ENCODE measurements around the gene FBXW7. TPM values are rescaled to one million over a fixed set of nuclear protein-coding genes. Genes with fewer than 3 reads are reported as not detected.

Gene FBXW7
- total RNA-seq, 1 experiment from 2014 or later: 30.9 TPM

DNA sequence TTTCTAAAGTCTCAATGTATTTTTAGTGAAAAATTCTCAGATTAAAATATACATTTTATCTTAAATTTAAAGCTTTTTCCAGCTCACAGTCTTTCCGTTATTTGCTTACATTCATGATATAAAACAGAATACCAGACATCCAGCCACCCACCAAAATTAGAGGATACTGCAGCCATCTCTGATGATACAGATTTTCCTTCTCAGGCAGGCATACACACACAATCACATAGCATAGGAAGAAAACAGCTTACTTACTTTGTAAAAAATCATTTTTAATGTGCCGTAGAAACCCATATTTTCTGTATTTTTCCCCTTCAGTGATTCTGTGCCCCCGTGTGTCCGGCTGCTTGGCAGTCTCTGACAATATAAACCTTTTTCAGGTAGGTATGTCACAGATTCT, 183.7 kb downstream of the FBXW7 start:
- Histone ChIP-seq H3K27ac (ENCODE audit: low read length) (no peak overlapping the region), H3K9ac (ENCODE audit: low read length) (peak overlapping the region; percentile 2; the same call in 1 of the 2 replicates), H3K79me2 (ENCODE audit: low read length) (no peaks in the 10 kb centered on the region), H3K4me2 (ENCODE audit: low read depth, low read length, poor library complexity, severe bottlenecking) (peak overlapping the region; percentile 52), H3K9me2 (replicated peaks; ENCODE audit: insufficient read depth, low read length) (no peaks in the 10 kb centered on the region), H3K4me3 (ENCODE audit: low read length) (peak overlapping the region; percentile 26), H2AFZ (ENCODE audit: low read length) (no peak overlapping the region), H3K4me1 (ENCODE audit: low read length) (peaks cover 16% of the 10 kb centered on the region), H3K36me3 (ENCODE audit: insufficient read depth, low read length) (no peaks in the 10 kb centered on the region), H3K9me3 (ENCODE audit: low read length) (no peaks in the 10 kb centered on the region), H3K27me3 (ENCODE audit: low read length) (no peaks in the 10 kb centered on the region), H4K20me1 (ENCODE audit: insufficient read depth, low read depth, low read length) (peaks cover 50% of the 10 kb centered on the region)
- no peak for DNase-seq

DNA sequence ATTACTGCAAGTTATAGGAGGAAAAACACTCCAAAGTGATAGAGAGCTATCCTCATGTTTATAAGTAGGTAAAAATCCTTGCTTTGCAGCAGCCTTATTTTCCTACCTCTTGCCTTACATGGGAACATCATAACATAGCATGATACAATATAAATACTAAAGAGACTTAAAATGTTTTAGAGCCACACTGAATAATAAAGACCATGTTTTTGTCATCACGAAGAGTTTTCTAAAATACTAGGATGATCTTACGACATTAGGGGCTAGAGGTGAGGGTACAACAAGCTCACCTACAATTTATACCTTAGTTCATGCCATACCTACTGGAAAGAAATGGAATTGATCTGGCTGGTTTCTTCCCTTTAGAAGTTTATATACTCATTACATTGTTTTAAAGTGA, 184.8 kb downstream of the FBXW7 start:
- no peak overlapping the region for H3K4me3 ChIP-seq (ENCODE audit: low read length)
- H3K9ac ChIP-seq (ENCODE audit: low read length): no peak overlapping the region

GRCh38 chr4:152348670-152349069, 187.2 kb downstream of the FBXW7 start:
- Histone ChIP-seq H2AFZ (ENCODE audit: low read length) (no peak overlapping the region), H3K36me3 (ENCODE audit: insufficient read depth, low read length) (no peaks in the 10 kb centered on the region), H3K4me2 (ENCODE audit: low read depth, low read length, poor library complexity, severe bottlenecking) (no peak overlapping the region), H3K9ac (ENCODE audit: low read length) (no peak overlapping the region), H3K9me2 (replicated peaks; ENCODE audit: insufficient read depth, low read length) (no peaks in the 10 kb centered on the region), H4K20me1 (ENCODE audit: insufficient read depth, low read depth, low read length) (peaks cover 28% of the 10 kb centered on the region), H3K79me2 (ENCODE audit: low read length) (no peaks in the 10 kb centered on the region), H3K4me3 (ENCODE audit: low read length) (no peak overlapping the region), H3K4me1 (ENCODE audit: low read length) (peaks cover 16% of the 10 kb centered on the region), H3K27me3 (ENCODE audit: low read length) (no peaks in the 10 kb centered on the region), H3K27ac (ENCODE audit: low read length) (no peak overlapping the region), H3K9me3 (ENCODE audit: low read length) (no peaks in the 10 kb centered on the region)
- DNase-seq: no peak

More for the DNA sequence above, 184.8 kb downstream of the FBXW7 start:
- Histone ChIP-seq H3K9me3 (ENCODE audit: low read length) (no peaks in the 10 kb centered on the region), H4K20me1 (ENCODE audit: insufficient read depth, low read depth, low read length) (peaks cover 41% of the 10 kb centered on the region), H3K4me1 (ENCODE audit: low read length) (peaks cover 16% of the 10 kb centered on the region), H3K79me2 (ENCODE audit: low read length) (no peaks in the 10 kb centered on the region), H3K4me2 (ENCODE audit: low read depth, low read length, poor library complexity, severe bottlenecking) (no peak overlapping the region), H3K27ac (ENCODE audit: low read length) (no peak overlapping the region), H3K9me2 (replicated peaks; ENCODE audit: insufficient read depth, low read length) (no peaks in the 10 kb centered on the region), H3K36me3 (ENCODE audit: insufficient read depth, low read length) (no peaks in the 10 kb centered on the region), H2AFZ (ENCODE audit: low read length) (no peak overlapping the region), H3K27me3 (ENCODE audit: low read length) (no peaks in the 10 kb centered on the region)
- no peak for DNase-seq

DNA sequence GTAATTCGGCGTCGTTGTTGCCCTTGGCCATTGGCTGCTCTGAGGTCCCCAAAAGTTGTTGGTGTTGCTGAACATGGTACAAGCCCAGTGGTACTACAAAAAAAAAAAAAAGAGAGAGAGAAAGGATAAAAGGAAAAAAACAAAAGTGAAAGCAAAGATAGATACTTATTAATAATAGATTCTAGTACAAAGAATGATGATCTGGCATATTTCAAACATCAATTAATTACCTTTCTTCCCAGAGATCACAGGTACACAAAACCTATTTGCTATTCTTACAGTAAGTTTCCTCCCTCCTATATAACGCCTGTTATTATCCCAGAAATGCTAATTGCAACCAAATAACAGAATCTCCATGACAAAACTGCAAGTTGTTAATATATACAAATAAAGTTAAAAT, 188.9 kb downstream of the FBXW7 start:
- no peak for DNase-seq
- H3K27ac ChIP-seq (ENCODE audit: low read length): no peak overlapping the region
- no peak overlapping the region for H2AFZ ChIP-seq (ENCODE audit: low read length)
- H3K4me3 ChIP-seq (ENCODE audit: low read length): no peak overlapping the region
- H3K9me2 ChIP-seq (replicated peaks; ENCODE audit: insufficient read depth, low read length): no peaks in the 10 kb centered on the region
- no peak overlapping the region for H3K4me2 ChIP-seq (ENCODE audit: low read depth, low read length, poor library complexity, severe bottlenecking)
- no peaks in the 10 kb centered on the region for H3K79me2 ChIP-seq (ENCODE audit: low read length)
- H4K20me1 ChIP-seq (ENCODE audit: insufficient read depth, low read depth, low read length): peaks cover 14% of the 10 kb centered on the region; the same call in 1 of the 2 replicates
- H3K4me1 ChIP-seq (ENCODE audit: low read length): peaks cover 2% of the 10 kb centered on the region; the same call in 1 of the 2 replicates
- no peaks in the 10 kb centered on the region for H3K36me3 ChIP-seq (ENCODE audit: insufficient read depth, low read length)
- H3K9ac ChIP-seq (ENCODE audit: low read length): no peak overlapping the region
- no peaks in the 10 kb centered on the region for H3K9me3 ChIP-seq (ENCODE audit: low read length)
- H3K27me3 ChIP-seq (ENCODE audit: low read length): no peaks in the 10 kb centered on the region

DNA sequence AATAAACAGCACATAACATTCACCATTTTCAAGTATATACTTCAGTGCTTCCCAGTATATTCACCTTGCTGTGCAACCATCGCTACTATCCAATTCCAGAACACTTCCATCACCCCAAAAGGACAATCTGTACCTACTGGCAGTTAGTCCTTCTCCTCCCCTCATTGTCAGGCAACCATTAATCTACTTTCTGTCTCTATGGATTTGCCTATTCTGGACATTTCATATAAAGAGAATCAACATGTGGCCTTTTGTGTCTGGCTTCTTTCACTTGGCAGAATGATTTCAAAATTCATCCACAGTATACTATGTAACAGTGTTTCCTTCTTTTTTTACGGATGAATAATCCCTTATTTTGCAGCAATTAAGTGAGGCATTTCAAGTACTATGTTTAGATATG, 189.4 kb downstream of the FBXW7 start:
- Histone ChIP-seq H3K9me3 (ENCODE audit: low read length) (no peaks in the 10 kb centered on the region), H3K4me3 (ENCODE audit: low read length) (no peak overlapping the region), H3K27me3 (ENCODE audit: low read length) (no peaks in the 10 kb centered on the region), H3K9ac (ENCODE audit: low read length) (no peak overlapping the region), H2AFZ (ENCODE audit: low read length) (no peak overlapping the region), H3K36me3 (ENCODE audit: insufficient read depth, low read length) (no peaks in the 10 kb centered on the region), H3K4me1 (ENCODE audit: low read length) (no peaks in the 10 kb centered on the region), H3K4me2 (ENCODE audit: low read depth, low read length, poor library complexity, severe bottlenecking) (no peak overlapping the region), H3K9me2 (replicated peaks; ENCODE audit: insufficient read depth, low read length) (no peaks in the 10 kb centered on the region), H3K27ac (ENCODE audit: low read length) (no peak overlapping the region), H4K20me1 (ENCODE audit: insufficient read depth, low read depth, low read length) (peaks cover 9% of the 10 kb centered on the region; the same call in 1 of the 2 replicates), H3K79me2 (ENCODE audit: low read length) (no peaks in the 10 kb centered on the region)
- DNase-seq: no peak

DNA sequence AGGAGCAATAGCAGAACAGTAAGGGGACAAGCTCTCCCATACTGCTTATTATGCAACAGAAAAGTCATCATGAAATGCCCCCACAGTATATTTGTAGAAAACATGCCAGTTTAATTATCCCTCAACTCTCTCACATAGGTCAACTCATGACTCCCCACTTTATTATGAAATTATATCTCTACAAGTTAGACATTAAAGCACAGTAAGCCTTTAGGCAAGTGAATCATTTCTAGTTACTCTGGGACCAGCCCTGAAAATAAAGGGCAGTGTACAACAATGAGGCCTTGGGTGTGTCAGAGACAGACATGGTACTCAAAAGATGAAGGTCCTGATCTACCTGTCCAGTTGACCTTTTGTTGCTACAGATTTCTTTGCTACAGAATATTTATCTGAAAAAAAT, 191.9 kb downstream of the FBXW7 start:
- no peaks in the 10 kb centered on the region for H3K27me3 ChIP-seq (ENCODE audit: low read length)
- no peaks in the 10 kb centered on the region for H3K36me3 ChIP-seq (ENCODE audit: insufficient read depth, low read length)
- no peak overlapping the region for H3K4me3 ChIP-seq (ENCODE audit: low read length)
- no peak overlapping the region for H3K4me2 ChIP-seq (ENCODE audit: low read depth, low read length, poor library complexity, severe bottlenecking)
- H2AFZ ChIP-seq (ENCODE audit: low read length): no peak overlapping the region
- no peaks in the 10 kb centered on the region for H3K9me3 ChIP-seq (ENCODE audit: low read length)
- H3K9ac ChIP-seq (ENCODE audit: low read length): no peak overlapping the region
- H3K4me1 ChIP-seq (ENCODE audit: low read length): no peaks in the 10 kb centered on the region
- no peak for DNase-seq
- no peaks in the 10 kb centered on the region for H4K20me1 ChIP-seq (ENCODE audit: insufficient read depth, low read depth, low read length)
- H3K27ac ChIP-seq (ENCODE audit: low read length): no peak overlapping the region
- no peaks in the 10 kb centered on the region for H3K9me2 ChIP-seq (replicated peaks; ENCODE audit: insufficient read depth, low read length)
- no peaks in the 10 kb centered on the region for H3K79me2 ChIP-seq (ENCODE audit: low read length)

- H3K9me2 ChIP-seq (replicated peaks; ENCODE audit: insufficient read depth, low read length): no peaks in the 10 kb centered on the region
- H3K9me3 ChIP-seq (ENCODE audit: low read length): no peaks in the 10 kb centered on the region
- no peak for DNase-seq
- no peak overlapping the region for H3K27ac ChIP-seq (ENCODE audit: low read length)
- H3K27me3 ChIP-seq (ENCODE audit: low read length): no peaks in the 10 kb centered on the region
- H3K9ac ChIP-seq (ENCODE audit: low read length): no peak overlapping the region
- no peaks in the 10 kb centered on the region for H3K79me2 ChIP-seq (ENCODE audit: low read length)
- H3K4me3 ChIP-seq (ENCODE audit: low read length): no peak overlapping the region
- H3K4me2 ChIP-seq (ENCODE audit: low read depth, low read length, poor library complexity, severe bottlenecking): no peak overlapping the region
- H4K20me1 ChIP-seq (ENCODE audit: insufficient read depth, low read depth, low read length): no peaks in the 10 kb centered on the region
- H3K4me1 ChIP-seq (ENCODE audit: low read length): no peaks in the 10 kb centered on the region
- H2AFZ ChIP-seq (ENCODE audit: low read length): no peak overlapping the region
- no peaks in the 10 kb centered on the region for H3K36me3 ChIP-seq (ENCODE audit: insufficient read depth, low read length)
Measured at GRCh38 chr4:152342293-152342692, 193.6 kb downstream of the FBXW7 start.

GRCh38 chr4:152340818-152341217, 195.1 kb downstream of the FBXW7 start:
- no peaks in the 10 kb centered on the region for H3K9me3 ChIP-seq (ENCODE audit: low read length)
- no peaks in the 10 kb centered on the region for H3K9me2 ChIP-seq (replicated peaks; ENCODE audit: insufficient read depth, low read length)
- H3K4me3 ChIP-seq (ENCODE audit: low read length): no peak overlapping the region
- no peak for DNase-seq
- H3K4me1 ChIP-seq (ENCODE audit: low read length): no peaks in the 10 kb centered on the region
- no peaks in the 10 kb centered on the region for H3K27me3 ChIP-seq (ENCODE audit: low read length)
- H3K27ac ChIP-seq (ENCODE audit: low read length): no peak overlapping the region
- H3K79me2 ChIP-seq (ENCODE audit: low read length): no peaks in the 10 kb centered on the region
- H4K20me1 ChIP-seq (ENCODE audit: insufficient read depth, low read depth, low read length): no peaks in the 10 kb centered on the region
- H3K9ac ChIP-seq (ENCODE audit: low read length): no peak overlapping the region
- no peaks in the 10 kb centered on the region for H3K36me3 ChIP-seq (ENCODE audit: insufficient read depth, low read length)
- no peak overlapping the region for H2AFZ ChIP-seq (ENCODE audit: low read length)
- H3K4me2 ChIP-seq (ENCODE audit: low read depth, low read length, poor library complexity, severe bottlenecking): no peak overlapping the region

DNA sequence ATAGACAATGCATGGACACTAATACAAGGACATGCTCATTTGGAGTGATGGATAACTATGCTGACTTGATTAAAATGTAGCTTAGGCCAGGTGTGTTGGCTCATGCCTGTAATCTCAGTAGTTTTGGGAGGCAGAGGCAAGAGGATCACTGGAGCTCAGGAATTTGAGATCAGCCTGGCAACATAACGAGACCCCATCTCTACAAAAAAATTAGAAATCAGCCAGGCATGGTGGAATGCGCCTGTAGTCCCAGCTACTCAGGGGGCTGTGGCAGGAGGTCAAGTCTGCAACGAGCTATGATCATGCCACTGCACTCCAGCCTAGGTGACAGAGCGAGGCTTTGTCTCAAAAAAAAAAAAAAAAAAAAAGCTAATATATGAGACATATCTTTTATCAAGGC, 196.3 kb downstream of the FBXW7 start:
- DNase-seq: no peak
- Histone ChIP-seq H3K79me2 (ENCODE audit: low read length) (no peaks in the 10 kb centered on the region), H3K4me3 (ENCODE audit: low read length) (no peak overlapping the region), H3K36me3 (ENCODE audit: insufficient read depth, low read length) (no peaks in the 10 kb centered on the region), H4K20me1 (ENCODE audit: insufficient read depth, low read depth, low read length) (no peaks in the 10 kb centered on the region), H3K9me3 (ENCODE audit: low read length) (no peaks in the 10 kb centered on the region), H3K4me2 (ENCODE audit: low read depth, low read length, poor library complexity, severe bottlenecking) (no peak overlapping the region), H3K9me2 (replicated peaks; ENCODE audit: insufficient read depth, low read length) (no peaks in the 10 kb centered on the region), H2AFZ (ENCODE audit: low read length) (no peak overlapping the region), H3K27ac (ENCODE audit: low read length) (no peak overlapping the region), H3K9ac (ENCODE audit: low read length) (no peak overlapping the region), H3K27me3 (ENCODE audit: low read length) (no peaks in the 10 kb centered on the region), H3K4me1 (ENCODE audit: low read length) (no peaks in the 10 kb centered on the region)

Data from Karpas-422 (cell line).